NCI-H1048 (cell line): ENCODE results near the gene LIMA1.
A peak's percentile ranks its signal among the peaks of the same experiment; 100 is the strongest.
"Not testable (repeated sequence)": the region's sequence is repeated elsewhere in the genome, so short reads cannot be mapped to it uniquely, and the experiment has no call there.

Experiments
- DNase-seq: peaks from one replicate; lab custom pipeline; 2025; lab: John Stamatoyannopoulos, UW

Gene LIMA1

DNA sequence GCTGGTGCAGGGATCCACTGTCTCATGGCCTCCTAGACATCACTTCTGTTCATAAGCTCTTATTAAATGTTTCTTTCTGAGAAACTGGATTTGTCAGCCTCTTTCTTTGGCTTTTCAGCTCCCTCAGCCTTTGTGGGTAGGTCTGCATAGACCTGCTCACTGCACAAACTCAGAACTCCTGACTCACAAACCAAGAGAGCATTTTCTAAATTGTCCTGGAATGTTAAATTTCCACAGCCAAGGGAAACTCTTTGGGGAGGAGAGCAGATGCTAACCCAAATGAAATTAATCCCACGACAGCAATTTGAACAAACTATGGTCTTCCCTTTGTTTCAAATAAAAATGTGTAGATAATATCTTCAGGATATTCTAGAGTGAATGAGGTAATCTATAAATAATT is 96.6 kb downstream of the LIMA1 start:
- DNase-seq = no peak

- DNase-seq = no peak
These were observed 97.2 kb downstream of the LIMA1 start for GRCh38 chr12:50185970-50186663.

DNA sequence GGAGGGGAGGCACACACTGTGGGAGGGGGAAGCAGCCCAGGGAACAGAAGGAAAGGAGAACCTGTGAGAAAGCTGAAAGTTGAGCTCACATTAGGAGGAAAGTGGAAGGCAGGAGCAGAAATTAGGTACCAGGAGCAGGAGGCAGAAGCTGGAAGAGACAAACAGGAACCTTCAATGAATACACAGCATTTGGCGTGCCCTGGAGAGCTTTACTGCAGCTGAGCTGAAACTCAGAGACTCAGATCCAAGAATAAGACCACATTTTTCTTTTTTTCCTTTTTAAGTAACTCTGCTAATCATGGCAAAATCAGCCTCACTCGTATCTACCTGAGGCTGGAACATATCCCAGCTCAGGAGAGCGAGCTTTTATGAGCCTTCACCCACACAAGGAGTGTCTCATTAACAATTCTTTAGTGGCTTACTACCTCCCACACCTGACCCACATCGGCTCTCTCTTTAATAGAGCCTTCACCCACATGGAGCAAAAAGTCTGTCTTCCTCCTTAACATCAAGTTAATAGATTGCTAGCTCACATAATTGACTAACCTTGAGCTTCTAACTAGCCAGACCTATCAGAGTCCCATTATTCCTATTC is 97.9 kb downstream of the LIMA1 start:
- DNase-seq = no peak

DNA sequence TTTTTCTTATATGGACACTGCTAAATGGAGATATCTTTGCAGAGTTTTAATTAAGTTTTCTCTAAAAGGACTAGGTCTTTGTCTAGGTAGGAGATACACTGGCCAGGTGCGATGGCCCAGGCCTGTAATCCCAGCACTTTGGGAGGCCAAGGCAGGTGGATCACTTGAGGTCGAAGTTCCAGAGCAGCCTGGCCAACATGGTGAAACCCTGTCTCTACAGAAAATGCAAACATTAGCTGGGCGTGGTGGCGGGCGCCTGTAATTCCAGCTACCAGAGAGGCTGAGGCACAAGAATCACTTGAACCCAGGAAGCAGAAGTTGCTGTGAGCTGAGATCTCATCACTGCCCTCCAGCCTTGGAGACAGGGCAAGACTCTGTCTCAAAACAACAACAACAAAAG is 99.1 kb downstream of the LIMA1 start:
- no peak for DNase-seq

GRCh38 chr12:50182461-50182860 is 100.9 kb downstream of the LIMA1 start:
- no peak for DNase-seq

DNA sequence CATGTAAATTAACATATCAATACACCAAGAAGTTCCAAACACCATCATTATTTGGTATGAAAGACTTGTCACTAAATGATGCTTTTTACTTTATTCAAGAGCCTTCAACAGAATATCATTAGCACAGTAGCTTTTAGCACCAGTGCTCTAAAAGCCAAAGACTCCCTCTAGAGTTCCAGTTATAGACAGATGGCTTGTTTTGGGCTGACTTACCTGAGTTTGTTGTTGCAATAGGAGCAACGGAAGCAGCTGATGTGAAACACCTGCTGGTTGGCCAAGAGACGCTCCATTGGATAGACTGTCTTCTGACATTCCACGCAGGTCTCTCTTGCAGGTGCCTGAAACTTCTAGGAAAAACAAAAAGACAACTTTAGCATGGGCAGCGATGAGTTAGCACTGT is 101.6 kb downstream of the LIMA1 start:
- no peak for DNase-seq

- no peak for DNase-seq
These were observed 107.6 kb downstream of the LIMA1 start for GRCh38 chr12:50175716-50176026.

- peak; percentile 43 for DNase-seq
These were observed 108.2 kb downstream of the LIMA1 start for GRCh38 chr12:50174971-50175715.

DNA sequence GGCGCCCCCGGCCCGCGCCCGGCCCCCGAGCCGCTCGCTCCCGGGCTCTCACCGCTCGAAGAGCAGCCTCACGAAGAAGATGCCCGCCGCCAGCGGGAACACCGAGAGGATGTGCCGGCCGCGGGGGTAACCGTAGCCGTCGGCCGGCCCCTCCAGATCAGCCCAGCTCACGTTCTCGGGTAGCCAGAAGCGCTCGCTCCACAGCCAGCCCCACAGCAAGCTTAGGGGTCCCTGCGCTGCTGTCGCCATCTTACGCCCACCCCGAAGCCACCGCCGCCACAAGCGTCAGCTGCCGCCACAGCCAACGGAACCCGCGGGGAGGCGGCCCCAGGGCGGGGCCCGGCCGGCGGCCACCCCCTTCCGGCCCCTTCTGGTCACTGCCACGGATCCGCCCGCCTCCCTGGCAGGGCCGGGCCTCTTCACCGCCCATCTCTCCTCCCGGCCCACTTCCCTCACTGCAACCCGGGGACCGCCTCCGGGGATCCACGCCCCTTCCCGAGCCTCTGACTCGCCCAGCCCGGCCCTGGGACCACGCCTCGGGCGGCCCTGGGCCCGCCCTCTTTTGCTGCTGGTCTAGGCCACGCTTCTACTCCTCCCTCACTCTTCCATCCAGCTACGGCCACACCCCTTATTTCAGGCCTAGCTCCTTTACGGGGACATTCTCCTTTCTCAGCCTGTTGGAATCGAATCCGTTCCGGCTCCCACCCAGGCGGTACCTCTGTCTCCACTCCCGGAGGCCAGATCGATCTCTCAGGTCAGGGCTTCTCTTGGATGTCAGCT is 116.1 kb downstream of the LIMA1 start, which contains the start of gene CERS5:
CERS5 (minus strand) TSS at position 321 of the 780 bp plus-strand sequence; CDS start at position 249, 72 bp downstream.
- peak; percentile 96 for DNase-seq

DNA sequence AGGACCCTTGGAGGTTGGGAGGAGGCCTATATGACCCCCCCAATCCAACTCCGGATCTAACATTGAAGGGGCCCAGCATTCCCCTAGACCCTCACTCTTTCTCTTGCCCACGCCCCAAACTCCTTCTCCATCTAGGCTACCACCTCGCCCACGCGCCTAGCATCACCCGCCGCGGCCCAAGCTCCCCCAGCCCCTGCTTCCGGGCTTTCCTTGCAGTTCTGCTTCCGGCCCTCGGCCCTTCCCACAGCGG is 116.6 kb downstream of the LIMA1 start:
- DNase-seq = no peak

DNA sequence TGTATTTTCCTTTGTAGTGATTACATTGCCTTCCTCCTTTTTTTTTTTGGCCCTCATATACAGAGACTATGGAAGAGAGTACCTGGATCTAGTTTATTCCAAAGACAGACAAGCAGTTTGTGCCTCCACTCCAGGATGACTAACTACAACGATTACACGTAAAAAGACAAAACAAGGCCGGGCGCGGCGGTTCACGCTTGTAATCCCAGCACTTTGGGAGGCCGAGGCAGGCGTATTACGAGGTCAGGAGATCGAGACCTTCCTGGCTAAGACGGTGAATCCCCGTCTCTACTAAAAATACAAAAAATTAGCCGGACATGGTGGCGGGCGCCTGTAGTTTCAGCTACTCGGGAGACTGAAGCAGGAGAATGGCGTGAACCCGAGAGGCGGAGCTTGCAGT is 118.4 kb downstream of the LIMA1 start:
- DNase-seq = no peak

DNA sequence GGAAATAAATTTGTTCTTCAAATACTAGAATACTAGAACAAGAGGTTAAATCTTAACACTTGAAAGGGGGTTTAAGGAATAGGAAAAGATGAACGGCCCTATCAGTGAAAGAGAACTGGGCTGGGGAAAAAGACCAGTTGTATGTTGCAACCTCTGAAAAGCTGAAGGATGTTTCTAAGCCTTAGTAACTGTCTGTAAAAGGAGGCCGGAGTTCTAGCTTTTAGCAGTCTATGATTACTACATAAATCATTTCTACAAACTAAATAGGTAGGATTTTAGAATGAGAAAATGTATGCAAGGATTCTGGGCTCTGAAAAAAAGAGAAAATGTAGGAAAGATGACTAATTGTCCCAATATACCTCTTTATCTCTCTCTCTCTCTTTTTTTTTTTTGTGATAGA is 121.1 kb downstream of the LIMA1 start:
- DNase-seq = no peak

- DNase-seq = no peak
These were observed 122.7 kb downstream of the LIMA1 start for GRCh38 chr12:50160643-50161042.

- no peak for DNase-seq
These were observed 126.1 kb downstream of the LIMA1 start for GRCh38 chr12:50157259-50157658.

GRCh38 chr12:50156641-50157040 is 126.7 kb downstream of the LIMA1 start:
- DNase-seq = no peak

DNA sequence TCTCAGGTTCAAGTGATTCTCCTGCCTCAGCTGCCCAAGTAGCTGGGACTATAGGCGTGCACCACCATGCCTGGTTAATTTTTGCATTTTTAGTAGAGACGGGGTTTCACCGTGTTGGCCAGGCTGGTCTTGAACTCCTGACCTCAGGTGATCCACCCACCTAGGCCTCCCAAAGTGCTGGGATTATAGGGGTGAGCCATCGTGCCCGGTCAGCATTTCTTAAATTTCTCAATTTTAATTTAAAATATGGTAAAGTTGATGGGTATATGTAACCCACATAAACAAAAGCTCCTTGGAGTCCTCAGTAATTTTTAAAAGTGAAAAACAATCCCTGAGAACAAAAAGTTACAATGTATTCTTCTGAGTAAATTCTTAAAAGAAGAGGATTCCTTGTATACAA is 128.4 kb downstream of the LIMA1 start:
- not testable (repeated sequence) for DNase-seq

GRCh38 chr12:50151047-50151687 is 132.2 kb downstream of the LIMA1 start:
- no peak for DNase-seq

DNA sequence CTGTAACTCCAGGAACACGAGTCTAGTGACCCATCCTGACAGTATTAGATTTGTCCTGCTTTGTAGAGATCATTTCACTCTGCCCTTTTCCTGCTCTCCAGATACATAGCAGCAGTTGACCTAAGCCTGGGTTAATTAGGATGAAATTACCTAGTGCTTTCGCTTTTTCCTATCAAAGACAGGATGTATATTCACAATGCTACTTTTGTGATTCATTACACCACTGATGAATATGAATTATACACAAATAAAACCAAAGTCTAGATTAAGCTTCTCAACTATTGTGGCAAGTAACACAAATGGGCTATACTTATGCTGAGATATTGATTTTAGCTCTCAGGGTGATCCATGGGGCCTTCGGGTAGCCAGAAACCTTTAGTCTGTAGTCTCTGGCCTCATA is 134.0 kb downstream of the LIMA1 start:
- no peak for DNase-seq

DNA sequence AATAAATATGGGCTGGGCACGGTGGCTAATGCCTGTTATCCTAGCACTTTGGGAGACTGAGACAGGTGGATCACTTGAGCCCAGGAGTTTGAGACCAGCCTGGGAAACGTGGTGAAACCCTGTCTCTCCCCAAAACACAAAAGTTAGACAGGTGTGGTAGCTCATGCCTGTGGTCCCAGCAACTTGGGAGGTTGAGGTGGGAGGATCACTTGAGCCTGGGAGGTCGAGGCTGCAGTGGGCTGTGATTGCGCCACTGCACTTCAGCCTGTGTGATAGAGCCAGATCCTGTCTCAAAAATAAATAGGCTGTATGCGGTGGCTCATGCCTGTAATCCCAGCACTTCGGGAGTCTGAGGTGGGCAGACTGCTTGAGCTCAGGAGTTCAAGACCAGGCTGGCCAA is 135.3 kb downstream of the LIMA1 start:
- not testable (repeated sequence) for DNase-seq

DNA sequence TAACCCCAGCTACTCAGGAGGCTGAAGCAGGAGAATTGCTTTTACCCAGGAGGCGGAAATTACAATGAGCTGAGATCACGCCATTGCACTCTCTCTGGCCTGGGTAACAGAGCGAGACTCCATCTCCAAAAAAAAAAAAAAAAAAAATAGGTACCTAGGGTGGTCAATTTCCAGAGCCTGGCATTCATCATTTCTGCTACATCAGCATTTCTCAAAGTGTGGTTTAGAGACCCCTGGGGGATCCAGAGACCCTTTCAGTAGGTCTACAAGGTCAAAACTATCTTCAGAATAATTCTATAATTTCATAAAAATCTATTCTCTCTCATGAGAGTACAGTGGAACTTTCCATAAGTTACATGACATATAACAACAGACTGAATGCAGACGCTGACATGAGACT is 136.0 kb downstream of the LIMA1 start:
- DNase-seq = no peak

- no peak for DNase-seq
These were observed 137.9 kb downstream of the LIMA1 start for GRCh38 chr12:50145439-50145838.

GRCh38 chr12:50142993-50143392 is 140.3 kb downstream of the LIMA1 start:
- DNase-seq = no peak
